HL-60/S4 treated with phorbol 12-myristate 13-acetate at 8.2 ng/mL for 4 days and 3 days (cell line): ENCODE results near the gene CSNK1A1L.

Experiments
- in situ Hi-C: fragments of 300-500 bp; cut with MboI; formaldehyde crosslinking; loops from 2 replicates; pipeline ENCODE4 v1.15.0; 2022; ENCODE audit warnings: low sequenced_read_pairs

Gene CSNK1A1L

GRCh38 chr13:37107456-37107855, 2.0 kb upstream of the CSNK1A1L start:
- in situ Hi-C loops, result no loop called here

GRCh38 chr13:37106642-37107041, 1.2 kb upstream of the CSNK1A1L start:
- in situ Hi-C loops, result no loop called here

DNA sequence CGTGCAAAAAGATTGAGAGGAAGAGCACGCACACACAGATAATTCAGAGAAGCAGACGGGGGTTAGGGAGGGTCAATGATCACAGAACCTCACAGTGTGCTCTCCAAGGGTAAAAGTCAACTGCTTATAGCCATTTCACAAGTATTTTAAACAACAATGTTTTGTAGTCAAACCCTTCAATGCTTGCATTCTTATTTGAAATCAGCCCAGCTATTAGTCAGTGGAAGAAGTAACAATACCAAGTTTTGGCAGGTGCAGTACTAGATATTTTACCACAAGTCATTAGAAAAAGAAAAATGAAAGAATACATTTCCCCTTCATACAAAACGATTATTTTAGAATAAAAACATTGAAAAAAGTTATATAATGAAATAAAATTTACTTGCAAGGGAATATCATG, 2.6 kb downstream of the CSNK1A1L start:
- in situ Hi-C loops, result no loop called here

DNA sequence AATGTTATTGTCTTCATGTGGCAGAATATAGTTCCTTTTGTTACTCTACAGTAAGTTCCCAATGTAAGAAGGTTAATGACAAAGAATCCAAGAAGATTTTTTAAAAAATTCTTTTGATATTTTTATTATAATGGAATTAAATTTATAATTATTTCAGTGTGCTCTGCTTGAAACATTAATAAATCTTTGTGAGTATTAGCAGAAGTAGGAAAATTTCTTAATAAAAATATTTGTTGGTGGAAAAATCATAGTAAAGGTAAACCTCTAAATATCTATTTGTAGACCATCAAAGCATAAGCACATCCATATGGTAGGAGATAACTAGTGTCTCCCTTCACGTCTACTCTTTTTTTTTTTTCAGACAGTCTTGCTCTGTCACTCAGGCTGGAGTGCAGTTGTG, 4.3 kb downstream of the CSNK1A1L start:
- in situ Hi-C loops, result no loop called here

- in situ Hi-C loops, result no loop called here
Measured at GRCh38 chr13:37100731-37101130, 4.7 kb downstream of the CSNK1A1L start.

DNA sequence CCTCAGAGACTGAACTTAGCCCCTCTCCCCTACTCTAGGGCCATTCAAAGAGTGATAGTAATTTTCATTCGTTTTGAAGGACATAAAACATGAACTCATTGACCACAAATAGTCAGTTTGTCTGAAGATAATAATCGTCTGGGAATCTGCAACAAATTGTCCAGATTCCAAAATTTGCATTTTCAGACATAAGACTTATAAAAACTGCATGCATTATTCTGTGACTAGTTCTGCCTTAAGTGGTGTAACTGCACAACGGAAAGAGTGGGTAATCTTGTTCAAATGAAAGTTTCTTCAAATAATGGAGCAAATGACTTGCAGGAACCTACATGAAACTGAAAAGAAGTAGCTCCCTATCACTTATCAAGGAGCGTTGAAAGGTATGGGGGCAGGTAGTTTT, 8.4 kb downstream of the CSNK1A1L start:
- in situ Hi-C loops, result no loop called here

- in situ Hi-C loops, result no loop called here
Measured at GRCh38 chr13:37094840-37095239, 10.6 kb downstream of the CSNK1A1L start.

DNA sequence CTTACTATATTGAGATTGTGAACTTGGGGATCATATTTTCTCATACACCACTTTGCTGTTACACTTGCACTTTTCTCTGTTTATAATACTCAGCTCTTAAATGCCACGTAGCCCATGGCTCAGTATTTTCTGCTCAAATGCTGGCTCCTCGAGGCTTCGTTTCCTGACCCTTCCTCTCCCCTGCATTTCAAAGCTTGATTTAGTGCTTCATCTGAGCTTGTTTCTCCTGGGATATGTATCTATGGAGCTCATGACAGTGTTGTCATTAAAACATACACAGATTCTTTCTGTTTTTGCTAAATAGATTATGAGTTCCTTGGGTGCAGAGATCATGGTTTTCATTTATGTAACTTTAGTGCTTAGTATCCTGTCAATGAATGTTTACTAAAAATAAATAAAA, 11.4 kb downstream of the CSNK1A1L start:
- in situ Hi-C loops, result no loop called here

- in situ Hi-C loops, result no loop called here
Measured at GRCh38 chr13:37091835-37092234, 13.6 kb downstream of the CSNK1A1L start.

DNA sequence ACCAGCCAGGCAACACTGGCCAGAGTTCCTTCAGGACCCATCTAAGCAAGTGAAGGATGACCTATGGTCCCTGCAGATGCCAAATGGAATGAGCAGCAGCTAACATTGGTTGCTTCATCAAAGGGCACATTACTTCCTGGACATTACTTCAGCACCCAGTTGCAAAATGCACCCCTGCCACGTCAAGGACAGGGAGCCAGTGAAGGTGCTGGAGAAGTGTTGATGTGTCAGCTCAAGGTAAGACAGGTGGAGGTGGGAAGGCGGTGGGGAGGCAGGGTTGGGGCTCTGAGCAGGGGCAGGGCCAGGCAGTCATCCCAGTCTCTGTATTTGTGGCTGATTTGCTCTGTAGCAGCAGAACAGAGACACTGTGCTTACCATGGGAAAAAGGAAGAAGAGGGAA, 14.6 kb downstream of the CSNK1A1L start:
- in situ Hi-C loops, result no loop called here

GRCh38 chr13:37089495-37089894, 16.0 kb downstream of the CSNK1A1L start:
- in situ Hi-C loops, result no loop called here

- in situ Hi-C loops, result no loop called here
Measured at GRCh38 chr13:37087486-37087885, 18.0 kb downstream of the CSNK1A1L start.

DNA sequence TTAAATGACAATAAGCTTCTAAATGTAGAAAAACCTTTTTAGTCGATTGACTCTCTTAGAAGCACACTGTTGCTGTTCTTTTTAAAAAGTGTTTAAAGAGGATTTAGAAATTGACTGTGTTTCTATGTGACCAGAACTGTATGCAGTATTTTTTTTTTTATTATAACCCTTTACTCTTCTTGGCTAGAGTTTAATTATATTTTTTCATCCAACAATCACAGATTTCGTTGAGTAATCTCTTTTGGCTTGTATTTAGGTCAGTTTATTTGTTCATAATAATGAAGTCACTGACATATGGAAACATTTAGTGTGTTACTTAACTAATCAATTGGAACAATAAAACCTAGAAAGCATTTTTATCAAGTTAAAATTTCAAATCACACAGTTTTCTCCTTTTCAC, 19.9 kb downstream of the CSNK1A1L start:
- in situ Hi-C loops, result no loop called here

DNA sequence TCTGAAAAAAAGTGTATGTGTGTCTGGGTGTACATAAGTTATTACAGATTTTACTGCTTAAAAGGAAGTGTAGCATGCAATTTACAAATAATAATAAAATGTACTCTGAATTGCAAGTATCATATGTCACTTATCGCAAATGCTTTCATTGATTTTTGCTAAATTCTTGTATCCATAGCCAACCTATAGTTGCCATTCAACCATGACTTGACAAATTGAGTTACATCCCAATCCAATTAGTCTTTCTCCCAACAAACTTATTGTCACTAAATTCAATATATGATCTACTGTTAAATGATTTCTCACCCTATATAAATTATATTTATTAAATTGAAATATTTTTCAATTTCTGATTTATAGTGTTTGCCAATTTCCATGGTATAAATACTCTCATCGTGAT, 28.6 kb downstream of the CSNK1A1L start:
- in situ Hi-C loops, result no loop called here

DNA sequence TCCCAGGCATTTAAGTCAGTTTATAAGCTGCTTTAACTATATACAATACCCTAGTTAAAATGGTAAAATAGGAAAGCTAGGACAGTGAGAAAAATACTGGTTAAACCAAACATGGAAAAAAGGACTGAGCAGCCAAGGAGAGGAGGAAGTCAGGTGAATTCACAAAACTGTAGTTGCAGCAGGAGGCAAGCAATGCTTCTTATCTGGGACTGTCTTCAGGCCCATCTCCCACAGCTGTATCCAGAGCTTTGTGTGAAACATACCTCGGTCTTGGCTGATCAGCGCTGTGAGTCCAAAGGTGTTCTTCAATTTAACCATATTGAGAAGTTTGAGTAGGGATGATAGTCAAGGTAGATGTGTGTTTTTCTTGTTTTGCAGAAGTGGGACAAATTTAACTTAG, 30.3 kb downstream of the CSNK1A1L start:
- in situ Hi-C loops, result no loop called here

- in situ Hi-C loops, result no loop called here
Measured at GRCh38 chr13:37074703-37075102, 30.8 kb downstream of the CSNK1A1L start.

- in situ Hi-C loops, result no loop called here
Measured at GRCh38 chr13:37072024-37072423, 33.4 kb downstream of the CSNK1A1L start.

DNA sequence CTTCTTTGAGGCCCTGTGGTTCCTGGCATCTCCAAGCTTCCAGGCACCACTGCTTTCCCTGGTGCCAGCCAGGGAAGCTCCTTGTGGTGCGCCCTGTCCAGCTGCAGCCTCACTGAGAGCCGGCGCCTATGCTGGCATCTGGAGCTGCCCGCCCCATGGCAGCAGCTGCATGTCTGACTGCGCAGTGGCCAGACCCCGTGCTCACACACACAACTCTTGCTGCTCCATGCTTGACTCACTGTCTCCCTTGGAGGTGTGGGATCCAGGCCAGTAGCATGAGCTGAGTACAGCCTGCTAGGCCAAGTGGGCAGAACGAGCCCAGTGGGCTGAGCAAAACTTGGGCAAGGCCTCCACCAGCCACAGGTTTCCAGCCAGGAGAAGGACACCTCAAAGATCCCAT, 34.5 kb downstream of the CSNK1A1L start:
- in situ Hi-C loops, result no loop called here

- in situ Hi-C loops, result no loop called here
Measured at GRCh38 chr13:37070145-37070695, 35.2 kb downstream of the CSNK1A1L start.

DNA sequence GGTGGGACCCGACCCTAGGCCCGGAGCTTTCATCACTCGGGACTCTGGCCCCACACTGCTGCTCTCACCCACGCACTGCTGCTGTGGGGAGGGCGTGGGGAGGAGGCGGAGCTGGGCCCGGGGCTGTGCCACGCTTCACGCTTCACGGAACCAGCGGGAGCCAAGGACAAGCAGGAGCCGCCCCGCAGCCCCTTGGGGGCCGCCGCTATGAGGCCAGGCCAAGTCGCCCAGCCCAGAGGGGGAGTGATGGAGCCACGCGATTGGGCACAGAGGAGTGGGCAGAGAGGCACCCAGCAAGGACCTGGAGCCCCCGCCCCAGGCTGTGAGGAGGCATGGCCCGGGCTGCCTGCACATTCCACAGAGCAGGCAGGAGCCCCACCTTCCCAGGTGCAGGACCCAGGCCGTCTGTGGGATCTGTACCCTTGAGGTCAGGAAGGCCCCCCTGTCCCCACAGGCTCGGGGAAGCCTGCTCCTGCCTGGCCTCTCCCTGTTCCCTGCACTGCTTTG, 35.8 kb downstream of the CSNK1A1L start:
- in situ Hi-C loops, result no loop called here

DNA sequence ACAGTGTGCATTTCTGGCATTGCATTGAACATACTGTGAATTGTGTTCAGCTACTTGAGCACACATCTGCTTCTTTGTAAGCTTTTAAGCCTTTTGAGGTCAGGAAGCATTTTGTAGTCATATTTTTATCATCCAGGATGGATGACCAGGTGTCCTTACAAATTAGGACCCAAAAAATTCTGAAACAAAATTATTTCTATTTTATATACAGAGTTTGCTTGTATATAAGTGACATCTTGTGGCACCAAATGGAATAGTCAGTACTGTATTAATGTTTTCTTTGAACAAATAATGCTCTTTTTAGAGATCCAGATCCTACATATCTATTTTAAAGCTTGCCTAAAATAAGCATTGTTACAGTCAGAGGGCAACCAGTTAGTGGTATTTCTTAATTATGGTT, 36.5 kb downstream of the CSNK1A1L start:
- in situ Hi-C loops, result no loop called here

- in situ Hi-C loops, result no loop called here
Measured at GRCh38 chr13:37067874-37068273, 37.6 kb downstream of the CSNK1A1L start.

- in situ Hi-C loops, result no loop called here
Measured at GRCh38 chr13:37065890-37066526, 39.5 kb downstream of the CSNK1A1L start.
